Activated T-helper 2 cell treated with anti-CD3 and anti-CD28 coated beads, Interferon-gamma antibody, Interleukin-2, Interleukin-4, amounts not matched to agents 10 μg/mL and 5 μg/mL and 100 μg/mL, durations not matched to agents 14 hours and 24 hours and 36 hours (primary cell): ENCODE measurements around the gene EPGN. TPM values are rescaled to one million over a fixed set of nuclear protein-coding genes. Genes with fewer than 3 reads are reported as not detected.
"Not testable (repeated sequence)": the region's sequence is repeated elsewhere in the genome, so short reads cannot be mapped to it uniquely, and the experiment has no call there.

Experiments used
- DNase-seq: peaks from one replicate; pipeline ENCODE4 v3.0.0; 2021; ENCODE audit warnings: low spot score
- H3K27ac Mint-ChIP-seq: one replicate; pipeline ENCODE4 v1.8.0; 2021; ENCODE audit warnings: mixed read lengths
- H3K27me3 Mint-ChIP-seq: one replicate; pipeline ENCODE4 v1.8.0; 2021; ENCODE audit warnings: low read depth, mixed read lengths
- H3K36me3 Mint-ChIP-seq: one replicate; pipeline ENCODE4 v1.8.0; 2021; ENCODE audit warnings: low read depth, mixed read lengths
- H3K4me1 Mint-ChIP-seq: one replicate; pipeline ENCODE4 v1.8.0; 2021; ENCODE audit warnings: low read depth, mixed read lengths
- H3K4me3 Mint-ChIP-seq: one replicate; pipeline ENCODE4 v1.8.0; 2021; ENCODE audit warnings: low read depth, mild to moderate bottlenecking, moderate library complexity, mixed read lengths
- H3K9me3 Mint-ChIP-seq: one replicate; pipeline ENCODE4 v1.8.0; 2021; ENCODE audit warnings: mixed read lengths
- intact Hi-C: fragments of 100-400 bp; cut with micrococcal nuclease; formaldehyde crosslinking; loops from one replicate; pipeline ENCODE4 v1.15.1; 2023
- total RNA-seq: library from RNA; stranded (reverse); gene quantifications from 2 replicates; pipeline ENCODE4 v1.2.3, GENCODE V29; 2022

EPGN gene
- total RNA-seq, 1 donor from 2014 or later, result not detected

GRCh38 chr4:74330295-74330750 is 22.1 kb downstream of the EPGN start:
- Mint-ChIP-seq H3K4me3 (no peak overlapping the region), H3K4me1 (no peaks in the 10 kb centered on the region), H3K27ac (no peak overlapping the region), H3K36me3 (no peaks in the 10 kb centered on the region), H3K27me3 (peaks cover 23% of the 10 kb centered on the region), H3K9me3 (no peaks in the 10 kb centered on the region)
- intact Hi-C loops, result no loop called here
- DNase-seq, result no peak

GRCh38 chr4:74331252-74331651 is 23.0 kb downstream of the EPGN start:
- H3K4me3 Mint-ChIP-seq, result no peak overlapping the region

GRCh38 chr4:74331944-74332343 is 23.7 kb downstream of the EPGN start:
- Mint-ChIP-seq H3K27me3 (peaks cover 21% of the 10 kb centered on the region), H3K9me3 (no peaks in the 10 kb centered on the region), H3K27ac (no peak overlapping the region), H3K4me1 (no peaks in the 10 kb centered on the region), H3K36me3 (no peaks in the 10 kb centered on the region), H3K4me3 (no peak overlapping the region)
- DNase-seq, result no peak
- intact Hi-C loops, result no loop called here

More at GRCh38 chr4:74331252-74331651, 23.0 kb downstream of the EPGN start:
- intact Hi-C loops, result no loop called here
- no peak for DNase-seq
- Mint-ChIP-seq H3K4me1 (no peaks in the 10 kb centered on the region), H3K27ac (no peak overlapping the region), H3K27me3 (peaks cover 21% of the 10 kb centered on the region), H3K36me3 (no peaks in the 10 kb centered on the region), H3K9me3 (no peaks in the 10 kb centered on the region)

GRCh38 chr4:74334636-74335035 is 26.4 kb downstream of the EPGN start:
- H3K4me3 Mint-ChIP-seq, result no peak overlapping the region

GRCh38 chr4:74335341-74336021 is 27.2 kb downstream of the EPGN start:
- Mint-ChIP-seq H3K9me3 (no peaks in the 10 kb centered on the region), H3K4me3 (no peak overlapping the region), H3K27me3 (peaks cover 10% of the 10 kb centered on the region), H3K4me1 (no peaks in the 10 kb centered on the region), H3K36me3 (no peaks in the 10 kb centered on the region), H3K27ac (no peak overlapping the region)
- no peak for DNase-seq
- intact Hi-C loops, result no loop called here

More at GRCh38 chr4:74334636-74335035, 26.4 kb downstream of the EPGN start:
- Mint-ChIP-seq H3K27ac (no peak overlapping the region), H3K36me3 (no peaks in the 10 kb centered on the region), H3K9me3 (no peaks in the 10 kb centered on the region), H3K27me3 (peaks cover 11% of the 10 kb centered on the region), H3K4me1 (no peaks in the 10 kb centered on the region)
- intact Hi-C loops, result no loop called here
- DNase-seq, result no peak

- Mint-ChIP-seq H3K36me3 (no peaks in the 10 kb centered on the region), H3K27ac (no peak overlapping the region), H3K4me3 (no peak overlapping the region), H3K9me3 (peaks cover 9% of the 10 kb centered on the region), H3K4me1 (no peaks in the 10 kb centered on the region), H3K27me3 (no peaks in the 10 kb centered on the region)
- DNase-seq, result no peak
- intact Hi-C loops, result no loop called here
Measured at GRCh38 chr4:74338792-74339333, 30.6 kb downstream of the EPGN start.

GRCh38 chr4:74339501-74339900 is 31.2 kb downstream of the EPGN start:
- Mint-ChIP-seq H3K9me3 (peaks cover 11% of the 10 kb centered on the region), H3K4me3 (no peak overlapping the region), H3K27ac (no peak overlapping the region), H3K4me1 (no peaks in the 10 kb centered on the region), H3K36me3 (no peaks in the 10 kb centered on the region), H3K27me3 (no peaks in the 10 kb centered on the region)
- DNase-seq, result no peak
- intact Hi-C loops, result no loop called here

GRCh38 chr4:74340421-74340820 is 32.2 kb downstream of the EPGN start:
- H3K27ac Mint-ChIP-seq, intact Hi-C loops, DNase-seq, H3K4me1 Mint-ChIP-seq, H3K27me3 Mint-ChIP-seq, H3K36me3 Mint-ChIP-seq, H3K4me3 Mint-ChIP-seq: not testable (repeated sequence)
- H3K9me3 Mint-ChIP-seq, result peaks cover 19% of the 10 kb centered on the region

- H3K27ac Mint-ChIP-seq, result no peak overlapping the region
- H3K27me3 Mint-ChIP-seq, result peaks cover 1% of the 10 kb centered on the region
- H3K36me3 Mint-ChIP-seq, result no peaks in the 10 kb centered on the region
- peaks cover 19% of the 10 kb centered on the region for H3K9me3 Mint-ChIP-seq
- intact Hi-C loops, result no loop called here
- no peak overlapping the region for H3K4me3 Mint-ChIP-seq
- DNase-seq, result no peak
- no peaks in the 10 kb centered on the region for H3K4me1 Mint-ChIP-seq
Measured at GRCh38 chr4:74344031-74344430, 35.8 kb downstream of the EPGN start.

- H3K4me1 Mint-ChIP-seq, result no peaks in the 10 kb centered on the region
- peaks cover 12% of the 10 kb centered on the region for H3K27me3 Mint-ChIP-seq
- no peaks in the 10 kb centered on the region for H3K36me3 Mint-ChIP-seq
- H3K27ac Mint-ChIP-seq, result no peak overlapping the region
- intact Hi-C loops, result no loop called here
- DNase-seq, result no peak
- no peak overlapping the region for H3K4me3 Mint-ChIP-seq
- no peaks in the 10 kb centered on the region for H3K9me3 Mint-ChIP-seq
Measured at GRCh38 chr4:74353858-74354257, 45.6 kb downstream of the EPGN start.

- H3K36me3 Mint-ChIP-seq, result no peaks in the 10 kb centered on the region
- no peak for DNase-seq
- no peak overlapping the region for H3K4me3 Mint-ChIP-seq
- H3K9me3 Mint-ChIP-seq, result no peaks in the 10 kb centered on the region
- no peaks in the 10 kb centered on the region for H3K4me1 Mint-ChIP-seq
- no peak overlapping the region for H3K27ac Mint-ChIP-seq
- H3K27me3 Mint-ChIP-seq, result peaks cover 18% of the 10 kb centered on the region
- intact Hi-C loops, result no loop called here
Measured at GRCh38 chr4:74357965-74358364, 49.7 kb downstream of the EPGN start.

GRCh38 chr4:74361671-74362070 is 53.4 kb downstream of the EPGN start:
- peaks cover 8% of the 10 kb centered on the region for H3K4me1 Mint-ChIP-seq
- H3K36me3 Mint-ChIP-seq, result no peaks in the 10 kb centered on the region
- H3K27me3 Mint-ChIP-seq, result peaks cover 40% of the 10 kb centered on the region
- H3K27ac Mint-ChIP-seq, result no peak overlapping the region
- intact Hi-C loops, result no loop called here
- no peak overlapping the region for H3K4me3 Mint-ChIP-seq
- H3K9me3 Mint-ChIP-seq, result no peaks in the 10 kb centered on the region
- DNase-seq, result no peak

GRCh38 chr4:74362347-74362746 is 54.1 kb downstream of the EPGN start:
- H3K27me3 Mint-ChIP-seq, result peaks cover 44% of the 10 kb centered on the region
- intact Hi-C loops, result no loop called here
- no peak for DNase-seq

More at GRCh38 chr4:74362347-74362746, 54.1 kb downstream of the EPGN start:
- H3K9me3 Mint-ChIP-seq, result no peaks in the 10 kb centered on the region
- peaks cover 8% of the 10 kb centered on the region for H3K4me1 Mint-ChIP-seq
- H3K27ac Mint-ChIP-seq, result no peak overlapping the region
- no peaks in the 10 kb centered on the region for H3K36me3 Mint-ChIP-seq
- H3K4me3 Mint-ChIP-seq, result no peak overlapping the region
